ENCODE results near the gene PSMA8. TPM values are rescaled to one million over a fixed set of nuclear protein-coding genes. Genes with fewer than 3 reads are reported as not detected.
"Not testable (repeated sequence)": the region's sequence is repeated elsewhere in the genome, so short reads cannot be mapped to it uniquely, and the experiment has no call there.

The PSMA8 gene
- total RNA-seq, 8 experiments from 2014 or later, result not detected

- Histone ChIP-seq H3K4me3 (no peak overlapping the region), H3K4me1 (replicated peaks in 1 of 2) (no peaks in the 10 kb centered on the region), H3K27ac (no peak overlapping the region)
- no peak for ATAC-seq (replicated peaks in 6 of 8)
- WGBS, 10 experiments, result 0 to 89% (median 26%) methylated on average over 1 of the region's 1 CpG; no CpG with 5 or more reads in 2 of the 10 experiments
- in situ Hi-C loops (cut with MboI; ENCODE audit: low pct_unique_long_range_greater_than_20kb in 2 of 9, low sequenced_read_pairs in 9 of 9, unreplicated experiment in 9 of 9), result no loop called here
Measured at GRCh38 chr18:26121476-26121875, 12.2 kb upstream of the PSMA8 start.

- H3K27ac ChIP-seq; H3K4me3 ChIP-seq; in situ Hi-C loops (cut with MboI; ENCODE audit: low pct_unique_long_range_greater_than_20kb in 2 of 9, low sequenced_read_pairs in 9 of 9, unreplicated experiment in 9 of 9); H3K4me1 ChIP-seq (replicated peaks in 1 of 2); ATAC-seq (replicated peaks in 6 of 8): not testable (repeated sequence)
- 0 to 100% (median 60%) methylated on average over 1 to 2 of the region's 2 CpGs; no CpG with 5 or more reads in 1 of the 10 experiments for WGBS, 10 experiments
Measured at GRCh38 chr18:26121994-26122393, 11.7 kb upstream of the PSMA8 start.

- in situ Hi-C loops (cut with MboI; ENCODE audit: low pct_unique_long_range_greater_than_20kb in 2 of 9, low sequenced_read_pairs in 9 of 9, unreplicated experiment in 9 of 9), result no loop called here
Measured at GRCh38 chr18:26127786-26128185, 5.9 kb upstream of the PSMA8 start.

GRCh38 chr18:26128192-26128591, 5.5 kb upstream of the PSMA8 start:
- in situ Hi-C loops (cut with MboI; ENCODE audit: low pct_unique_long_range_greater_than_20kb in 2 of 9, low sequenced_read_pairs in 9 of 9, unreplicated experiment in 9 of 9); H3K27ac ChIP-seq; H3K4me1 ChIP-seq (replicated peaks in 1 of 2); H3K4me3 ChIP-seq; ATAC-seq (replicated peaks in 6 of 8): not testable (repeated sequence)
- 60 to 100% (median 100%) methylated on average over 1 of the region's 2 CpGs; no CpG with 5 or more reads in 7 of the 10 experiments for WGBS, 10 experiments

More at GRCh38 chr18:26127786-26128185, 5.9 kb upstream of the PSMA8 start:
- no peak overlapping the region for H3K27ac ChIP-seq
- WGBS, 10 experiments, result 37 to 92% (median 56%) methylated on average over 1 to 4 of the region's 5 CpGs; no CpG with 5 or more reads in 2 of the 10 experiments
- no peaks in the 10 kb centered on the region for H3K4me1 ChIP-seq (replicated peaks in 1 of 2)
- peak in 3 of 8 experiments; percentile 12 to 60 (median 33) for ATAC-seq (replicated peaks in 6 of 8)
- H3K4me3 ChIP-seq, result no peak overlapping the region

- Histone ChIP-seq H3K27ac (no peak overlapping the region), H3K4me1 (replicated peaks in 1 of 2) (peaks cover 0 to 14% of the 10 kb centered on the region in 2 donors), H3K4me3 (no peak overlapping the region)
- ATAC-seq (replicated peaks in 6 of 8), result no peak
- WGBS, 10 experiments, result 63 to 100% (median 96%) methylated on average over 1 to 5 of the region's 6 CpGs; no CpG with 5 or more reads in 1 of the 10 experiments
- in situ Hi-C loops (cut with MboI; ENCODE audit: low pct_unique_long_range_greater_than_20kb in 2 of 9, low sequenced_read_pairs in 9 of 9, unreplicated experiment in 9 of 9), result no loop called here
Measured at GRCh38 chr18:26134107-26134506, 438 bp downstream of the PSMA8 start.

- 33 to 100% (median 79%) methylated on average over 1 of the region's 1 CpG; no CpG with 5 or more reads in 2 of the 10 experiments for WGBS, 10 experiments
Measured at GRCh38 chr18:26135548-26135947, 1.9 kb downstream of the PSMA8 start.

GRCh38 chr18:26157326-26157725, 23.7 kb downstream of the PSMA8 start:
- 7 to 100% (median 51%) methylated on average over 1 to 3 of the region's 3 CpGs; no CpG with 5 or more reads in 4 of the 10 experiments for WGBS, 10 experiments
- Histone ChIP-seq H3K27ac (no peak overlapping the region), H3K4me1 (replicated peaks in 1 of 2) (no peaks in the 10 kb centered on the region), H3K4me3 (no peak overlapping the region)
- ATAC-seq (replicated peaks in 6 of 8), result no peak
- in situ Hi-C loops (cut with MboI; ENCODE audit: low pct_unique_long_range_greater_than_20kb in 2 of 9, low sequenced_read_pairs in 9 of 9, unreplicated experiment in 9 of 9), result no loop called here

More at GRCh38 chr18:26135548-26135947, 1.9 kb downstream of the PSMA8 start:
- H3K4me3 ChIP-seq, result no peak overlapping the region
- ATAC-seq (replicated peaks in 6 of 8), result no peak
- in situ Hi-C loops (cut with MboI; ENCODE audit: low pct_unique_long_range_greater_than_20kb in 2 of 9, low sequenced_read_pairs in 9 of 9, unreplicated experiment in 9 of 9), result no loop called here
- H3K4me1 ChIP-seq (replicated peaks in 1 of 2), result peaks cover 0 to 14% of the 10 kb centered on the region in 2 donors
- no peak overlapping the region for H3K27ac ChIP-seq

GRCh38 chr18:26159353-26159752, 25.7 kb downstream of the PSMA8 start:
- Histone ChIP-seq H3K4me3 (no peak overlapping the region), H3K4me1 (replicated peaks in 1 of 2) (no peaks in the 10 kb centered on the region), H3K27ac (no peak overlapping the region)
- no peak for ATAC-seq (replicated peaks in 6 of 8)
- WGBS, 10 experiments, result 5 to 87% (median 62%) methylated on average over 2 to 3 of the region's 3 CpGs; no CpG with 5 or more reads in 1 of the 10 experiments
- in situ Hi-C loops (cut with MboI; ENCODE audit: low pct_unique_long_range_greater_than_20kb in 2 of 9, low sequenced_read_pairs in 9 of 9, unreplicated experiment in 9 of 9), result no loop called here

- no peak for ATAC-seq (replicated peaks in 6 of 8)
- no peak overlapping the region for H3K4me3 ChIP-seq
- H3K4me1 ChIP-seq (replicated peaks in 1 of 2), result no peaks in the 10 kb centered on the region
- H3K27ac ChIP-seq, result no peak overlapping the region
- WGBS, 10 experiments, result 17 to 100% (median 79%) methylated on average over 1 to 2 of the region's 2 CpGs; no CpG with 5 or more reads in 1 of the 10 experiments
- in situ Hi-C loops (cut with MboI; ENCODE audit: low pct_unique_long_range_greater_than_20kb in 2 of 9, low sequenced_read_pairs in 9 of 9, unreplicated experiment in 9 of 9), result no loop called here
Measured at GRCh38 chr18:26164571-26164970, 30.9 kb downstream of the PSMA8 start.

- H3K4me1 ChIP-seq (replicated peaks in 1 of 2); H3K4me3 ChIP-seq; in situ Hi-C loops (cut with MboI; ENCODE audit: low pct_unique_long_range_greater_than_20kb in 2 of 9, low sequenced_read_pairs in 9 of 9, unreplicated experiment in 9 of 9); ATAC-seq (replicated peaks in 6 of 8); H3K27ac ChIP-seq: not testable (repeated sequence)
- 57 to 100% (median 100%) methylated on average over 1 of the region's 1 CpG; no CpG with 5 or more reads in 4 of the 10 experiments for WGBS, 10 experiments
Measured at GRCh38 chr18:26167592-26167991, 33.9 kb downstream of the PSMA8 start.

GRCh38 chr18:26175481-26175880, 41.8 kb downstream of the PSMA8 start:
- 50 to 75% (median 71%) methylated on average over 1 to 2 of the region's 2 CpGs; no CpG with 5 or more reads in 7 of the 10 experiments for WGBS, 10 experiments
- no peak for ATAC-seq (replicated peaks in 6 of 8)
- H3K4me1 ChIP-seq (replicated peaks in 1 of 2), result no peaks in the 10 kb centered on the region
- no peak overlapping the region for H3K4me3 ChIP-seq
- H3K27ac ChIP-seq, result no peak overlapping the region
- in situ Hi-C loops (cut with MboI; ENCODE audit: low pct_unique_long_range_greater_than_20kb in 2 of 9, low sequenced_read_pairs in 9 of 9, unreplicated experiment in 9 of 9), result no loop called here

- no peaks in the 10 kb centered on the region for H3K4me1 ChIP-seq (replicated peaks in 1 of 2)
Measured at GRCh38 chr18:26176134-26176533, 42.5 kb downstream of the PSMA8 start.

GRCh38 chr18:26181343-26181826, 47.7 kb downstream of the PSMA8 start:
- 19 to 100% (median 86%) methylated on average over 1 to 7 of the region's 7 CpGs; no CpG with 5 or more reads in 1 of the 10 experiments for WGBS, 10 experiments
- no peaks in the 10 kb centered on the region for H3K4me1 ChIP-seq (replicated peaks in 1 of 2)
- in situ Hi-C loops (cut with MboI; ENCODE audit: low pct_unique_long_range_greater_than_20kb in 2 of 9, low sequenced_read_pairs in 9 of 9, unreplicated experiment in 9 of 9), result no loop called here
- ATAC-seq (replicated peaks in 6 of 8), result no peak
- H3K27ac ChIP-seq, result no peak overlapping the region
- no peak overlapping the region for H3K4me3 ChIP-seq

More at GRCh38 chr18:26176134-26176533, 42.5 kb downstream of the PSMA8 start:
- no peak for ATAC-seq (replicated peaks in 6 of 8)
- no peak overlapping the region for H3K4me3 ChIP-seq
- in situ Hi-C loops (cut with MboI; ENCODE audit: low pct_unique_long_range_greater_than_20kb in 2 of 9, low sequenced_read_pairs in 9 of 9, unreplicated experiment in 9 of 9), result no loop called here
- no peak overlapping the region for H3K27ac ChIP-seq
